GM15510 (cell line): Measurements from ENCODE around the gene SLC38A1.

Source experiments
- POLR2A ChIP-seq: IDR thresholded peaks from 3 replicates; pipeline ENCODE4 v1.6.1; 2011; ENCODE audit warnings: borderline replicate concordance; ENCODE audit not compliant: insufficient read length; ENCODE audit errors: extremely low read depth

SLC38A1 gene

DNA sequence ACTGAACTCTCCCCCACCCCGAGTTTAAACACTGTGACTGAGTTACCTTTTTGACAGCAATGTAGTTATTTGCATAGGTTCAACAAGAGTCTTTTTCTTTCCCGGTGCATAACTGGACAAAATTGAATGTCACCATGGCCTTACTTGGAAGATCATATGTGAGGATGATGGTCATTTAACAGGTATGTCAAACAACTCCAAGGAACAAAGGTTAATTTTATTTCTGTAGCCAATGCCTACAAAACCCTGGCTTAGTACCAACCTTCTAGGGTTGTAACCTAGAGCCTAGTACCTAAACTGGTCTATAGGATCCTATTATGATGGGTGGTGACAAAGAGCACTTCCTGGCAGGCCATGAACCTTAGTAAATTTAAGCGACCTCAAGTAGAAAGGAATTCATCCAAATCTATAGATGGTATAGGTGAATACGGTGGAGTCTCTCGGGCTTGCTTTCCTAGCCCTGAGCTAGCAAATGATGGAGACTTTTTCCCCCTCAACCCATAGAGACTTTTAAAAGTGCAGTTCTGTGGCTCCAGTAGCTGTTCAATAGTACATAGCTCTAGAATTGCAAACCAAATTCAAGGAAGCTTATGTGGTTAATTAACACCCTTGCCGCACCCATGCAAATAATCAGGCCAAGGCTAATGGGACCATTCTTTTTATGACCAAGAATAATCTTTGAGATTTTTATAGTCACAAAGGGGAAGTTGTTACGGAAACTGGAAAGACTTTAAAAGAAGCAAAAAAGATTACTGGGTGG lies 89.0 kb downstream of the SLC38A1 start:
- TF ChIP-seq POLR2A, result no peak

DNA sequence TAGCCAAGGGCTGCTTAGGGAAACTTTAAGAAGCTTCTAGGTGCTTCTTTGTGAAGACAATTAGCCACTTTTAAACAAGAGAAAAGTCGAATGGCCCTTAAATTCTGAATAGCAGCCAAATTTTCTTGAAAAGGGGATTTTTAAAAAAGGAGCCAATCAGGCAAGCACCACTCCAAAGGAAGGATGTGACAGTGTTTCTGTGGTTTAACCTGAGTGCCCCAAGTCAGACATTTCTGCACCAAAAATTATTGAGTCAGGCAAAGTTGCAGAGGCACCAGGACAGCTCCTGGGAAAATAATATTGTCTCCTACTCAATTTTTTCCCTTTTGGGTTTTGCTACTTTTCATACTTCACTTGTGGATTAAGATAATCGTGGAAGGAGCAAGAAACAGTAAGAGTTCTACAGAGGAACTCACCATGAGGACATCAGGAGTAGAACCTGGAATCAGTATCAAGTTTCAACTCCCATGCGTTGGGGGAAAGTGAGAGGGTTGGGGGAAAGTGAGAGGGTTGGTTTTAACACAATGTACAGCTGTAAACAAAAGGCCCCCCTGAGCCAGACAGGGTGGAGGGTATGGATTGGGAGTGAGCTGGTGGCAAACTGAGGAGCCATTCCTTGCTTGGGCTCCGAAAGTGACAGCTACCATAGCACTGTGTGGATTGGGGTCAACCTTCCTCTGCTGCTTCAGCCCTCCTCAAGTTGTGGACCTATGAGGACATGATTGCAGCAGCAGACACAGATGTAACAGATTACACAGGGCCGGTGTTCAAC lies 90.8 kb downstream of the SLC38A1 start:
- TF ChIP-seq POLR2A, result no peak

DNA sequence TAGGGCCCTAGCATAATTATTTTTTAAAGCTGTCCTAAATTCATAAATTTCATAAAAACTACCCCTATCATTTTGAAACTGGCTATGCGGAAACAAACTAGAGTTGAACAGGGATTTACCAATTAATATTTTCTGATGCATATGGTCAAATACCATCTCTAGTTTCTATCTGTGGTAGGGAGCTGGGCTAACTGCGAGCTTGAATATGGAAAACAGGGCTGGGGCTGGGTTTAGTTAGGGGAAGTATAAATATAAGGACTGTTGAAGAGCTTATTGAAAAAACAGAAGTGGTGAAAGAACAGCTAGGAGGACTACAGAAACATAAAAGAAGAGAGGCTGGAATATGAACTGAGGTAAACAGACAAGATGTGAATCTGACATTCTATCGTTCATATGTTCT lies 91.8 kb downstream of the SLC38A1 start:
- no peak for TF ChIP-seq POLR2A

DNA sequence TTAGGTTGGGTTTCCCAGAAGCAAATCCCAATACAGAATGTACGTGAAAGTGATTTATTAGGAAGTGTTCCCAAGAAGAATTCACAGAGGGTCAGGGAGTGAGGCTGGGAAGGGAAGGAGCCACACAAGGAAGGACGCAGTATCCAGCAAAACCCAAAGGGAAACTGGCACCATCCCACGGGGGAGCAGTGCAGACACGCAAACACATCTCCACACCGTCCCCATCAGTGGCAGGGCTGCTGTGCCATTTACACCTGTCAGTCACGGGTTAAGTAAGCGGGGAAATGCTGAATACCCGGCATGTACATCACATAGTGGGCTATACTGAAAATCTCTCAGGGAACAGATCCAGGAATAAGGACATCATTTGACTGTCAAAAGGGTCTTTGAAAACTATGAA lies 93.9 kb downstream of the SLC38A1 start:
- TF ChIP-seq POLR2A, result no peak

DNA sequence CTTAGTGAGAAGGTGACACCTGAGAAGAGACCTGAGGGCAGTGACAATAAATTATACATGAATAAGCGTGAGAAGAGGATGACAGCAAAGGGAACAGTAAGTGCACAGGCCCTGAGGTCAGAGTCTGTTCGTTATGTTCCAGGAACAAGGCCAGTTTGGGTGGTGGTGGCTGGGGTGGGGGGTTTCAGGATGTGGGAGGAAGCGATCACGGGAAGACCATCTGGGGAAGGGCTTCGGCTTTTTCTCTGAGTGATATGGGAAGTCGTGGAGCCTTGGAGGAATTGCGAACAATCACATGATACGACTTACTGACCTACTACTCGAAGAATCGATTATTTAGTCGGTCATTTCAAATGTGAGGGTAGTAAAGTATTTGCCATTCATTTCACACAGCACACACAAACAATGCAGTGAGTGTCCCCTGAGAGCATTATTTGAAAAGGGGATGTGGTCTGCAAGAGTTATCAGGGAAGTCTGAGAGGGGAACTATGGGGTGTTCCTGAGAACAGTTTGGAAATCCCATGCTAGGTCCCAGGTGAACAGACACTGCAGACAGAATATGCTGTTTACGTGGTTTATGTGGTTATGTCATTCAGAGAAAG lies 94.7 kb downstream of the SLC38A1 start:
- TF ChIP-seq POLR2A, result no peak

DNA sequence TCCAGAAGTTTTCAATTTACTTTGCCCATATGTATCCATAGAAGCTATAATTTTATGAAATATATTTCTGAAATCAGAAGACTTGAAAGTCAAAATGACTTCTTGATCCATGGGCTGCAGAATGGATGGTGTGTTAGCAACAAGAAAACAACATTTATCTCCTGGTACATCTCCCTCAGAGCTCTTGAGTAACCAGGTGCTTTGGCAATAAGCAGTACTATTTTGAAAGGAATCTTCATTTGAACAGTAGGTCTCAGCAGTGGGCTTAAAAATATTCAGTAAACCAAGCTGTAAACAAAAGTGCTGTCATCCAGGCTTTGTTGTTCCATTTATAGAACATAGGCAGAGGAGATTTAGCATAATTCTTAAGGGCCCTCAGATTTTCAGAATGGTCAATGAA lies 100.4 kb downstream of the SLC38A1 start:
- no peak for TF ChIP-seq POLR2A

DNA sequence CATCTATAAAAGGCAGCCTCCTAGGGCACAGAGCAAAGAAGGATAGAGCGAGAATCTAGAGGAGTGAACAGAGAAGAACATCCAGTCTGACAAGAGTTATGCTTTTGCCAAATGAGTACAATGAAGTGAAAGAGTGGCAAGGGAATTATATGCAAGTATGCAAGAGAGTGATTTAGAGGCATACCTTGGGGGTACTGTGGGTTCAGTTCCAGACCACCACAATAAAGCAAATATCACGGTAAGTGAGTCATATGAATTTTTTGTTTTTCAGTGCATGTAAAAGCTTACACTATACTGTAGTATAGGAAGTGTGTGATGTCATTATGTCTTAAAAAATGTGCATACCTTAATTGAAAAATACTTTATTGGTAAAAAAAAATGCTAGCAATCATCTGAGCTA lies 101.4 kb downstream of the SLC38A1 start:
- no peak for TF ChIP-seq POLR2A

DNA sequence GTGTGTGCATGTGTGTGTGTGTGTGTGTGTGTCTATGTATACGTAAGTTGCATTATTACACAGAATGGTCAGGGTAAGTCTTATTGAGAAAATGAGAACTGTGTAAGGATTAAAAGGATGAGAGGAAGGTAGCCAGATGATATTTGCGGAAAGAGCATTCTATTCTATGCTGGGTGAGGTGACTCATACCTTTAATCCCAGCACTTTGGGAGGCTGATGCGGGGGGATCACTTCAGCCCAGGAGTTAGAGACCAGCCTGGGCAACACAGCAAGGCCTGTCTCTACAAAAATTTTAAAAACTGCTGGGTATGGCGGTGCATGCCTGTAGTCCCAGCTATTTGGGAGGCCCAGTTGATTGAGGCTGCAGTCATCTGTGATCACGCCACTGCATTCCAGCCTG lies 103.7 kb downstream of the SLC38A1 start:
- no peak for TF ChIP-seq POLR2A

DNA sequence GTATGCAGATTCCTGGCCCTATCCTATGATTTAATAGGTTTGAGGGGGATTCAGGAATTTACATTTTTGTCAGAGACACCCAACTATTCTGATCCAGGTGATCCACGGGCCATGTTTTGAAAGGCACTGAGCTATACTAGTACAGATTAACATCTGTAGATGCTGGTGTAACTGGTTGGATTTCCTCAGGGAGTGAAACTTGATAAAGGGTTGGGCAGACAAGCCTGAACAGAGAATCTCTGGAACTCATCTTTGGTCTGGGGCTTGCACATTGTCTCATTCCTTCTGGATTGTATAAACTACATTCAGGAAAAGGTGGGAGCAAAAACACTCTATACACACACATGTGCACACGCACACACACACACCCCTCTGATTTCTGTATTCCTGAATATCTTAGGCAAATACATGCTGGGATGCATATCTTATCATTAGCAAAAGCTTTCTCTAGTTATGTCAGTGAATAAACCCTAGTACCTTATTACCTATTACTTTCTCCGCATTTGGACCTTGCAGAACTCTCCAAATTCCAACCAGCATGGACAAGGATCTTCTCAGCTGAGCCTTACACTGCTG lies 104.6 kb downstream of the SLC38A1 start:
- TF ChIP-seq POLR2A, result no peak

DNA sequence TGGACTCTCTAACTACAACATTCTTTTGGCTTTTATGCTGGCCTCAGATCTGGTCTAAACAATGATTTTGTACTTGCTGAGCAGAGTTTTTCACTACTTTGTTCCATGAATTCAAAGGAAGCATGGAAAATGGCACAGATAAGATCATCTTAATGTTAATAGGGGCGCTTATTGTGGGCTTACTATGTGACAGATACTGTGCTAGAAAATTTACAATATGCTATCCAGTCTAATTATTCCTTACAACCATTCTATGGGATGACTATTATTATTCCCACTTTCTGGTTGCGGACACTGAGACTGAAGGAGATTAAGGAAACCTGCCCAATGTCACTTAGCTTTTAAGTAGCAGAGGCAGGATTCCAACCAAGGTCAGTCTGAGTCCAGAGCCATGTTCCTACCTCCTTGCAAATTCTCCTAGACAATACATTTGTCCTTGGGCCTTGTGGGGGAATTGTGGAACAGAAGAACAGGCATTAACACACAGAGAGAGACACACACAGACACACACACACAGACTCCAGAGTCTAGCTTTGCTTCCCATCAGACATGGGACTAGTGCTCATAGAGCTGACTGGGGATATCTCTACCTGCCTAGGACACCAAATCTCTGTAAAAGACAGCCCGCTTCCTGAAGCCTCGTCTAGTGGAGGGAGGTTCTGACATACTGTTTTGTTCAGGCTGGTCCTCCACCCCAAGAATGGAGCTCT lies 107.7 kb downstream of the SLC38A1 start:
- TF ChIP-seq POLR2A, result no peak

DNA sequence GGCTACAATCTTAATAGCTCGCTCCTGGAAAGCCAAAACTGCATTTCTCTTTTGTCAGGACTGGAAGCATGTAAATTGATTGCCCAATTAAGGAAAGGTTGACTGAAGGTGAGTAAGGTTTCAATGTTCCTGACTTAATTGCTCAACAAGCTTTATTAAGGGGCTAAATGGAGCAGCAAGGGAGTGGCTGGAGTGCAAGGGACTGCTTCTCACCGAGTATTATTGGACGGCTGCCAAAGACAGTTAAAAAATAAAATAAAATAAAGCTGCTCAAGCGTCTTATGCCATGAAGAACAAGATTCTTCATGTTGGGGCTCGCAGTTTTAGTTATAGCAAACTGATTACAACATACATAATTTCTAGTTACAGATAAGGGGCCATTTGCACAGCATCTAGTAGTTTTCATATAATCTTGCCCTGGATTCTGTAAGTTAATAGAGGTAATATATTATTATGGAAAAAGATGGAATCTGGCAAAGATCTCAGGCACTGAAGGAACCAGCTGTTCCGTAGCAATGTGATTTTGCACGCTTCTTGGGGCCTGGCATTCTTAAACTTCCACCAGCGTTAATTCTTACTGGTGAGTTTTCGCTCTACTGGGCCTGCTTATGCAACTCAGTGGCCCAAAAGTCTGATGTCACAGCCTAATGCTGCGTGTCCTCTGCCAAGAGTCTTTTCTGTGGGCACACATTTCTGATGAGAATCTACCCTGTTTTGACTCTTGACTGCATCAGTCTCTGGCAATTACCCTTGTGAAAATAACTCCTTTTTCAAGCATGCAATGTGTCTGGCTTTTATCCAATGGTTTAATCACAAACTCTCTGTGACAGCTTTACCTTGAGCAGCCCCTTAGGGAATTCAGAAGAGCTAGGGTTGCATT lies 108.5 kb downstream of the SLC38A1 start:
- no peak for TF ChIP-seq POLR2A

DNA sequence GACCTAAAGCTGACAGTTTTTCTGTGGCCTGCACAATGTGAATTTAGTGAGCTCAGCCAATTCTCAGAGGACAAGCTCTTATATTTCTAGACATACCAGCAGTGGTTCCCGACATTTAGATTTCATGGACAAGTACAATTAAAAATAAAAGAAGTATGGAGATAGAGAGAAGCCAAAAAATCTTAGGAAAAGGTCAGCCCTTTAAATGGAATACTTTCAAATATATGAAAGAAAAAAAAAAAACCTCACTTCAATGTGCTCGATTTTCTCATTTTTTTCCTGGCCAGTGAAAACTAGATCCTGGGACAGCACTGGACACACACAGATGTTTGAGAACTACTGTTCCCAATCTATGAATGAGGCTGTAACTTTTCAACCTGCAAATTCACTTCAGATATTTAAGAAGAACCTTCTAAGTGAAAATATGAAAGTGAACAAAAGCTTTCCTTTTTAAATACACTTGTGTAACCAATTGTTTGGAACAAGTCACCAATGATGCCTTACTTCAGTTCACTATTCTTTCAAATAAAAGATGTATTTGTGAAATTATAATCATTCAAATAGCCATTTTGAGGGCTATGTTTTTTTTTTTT lies 109.4 kb downstream of the SLC38A1 start:
- no peak for TF ChIP-seq POLR2A

DNA sequence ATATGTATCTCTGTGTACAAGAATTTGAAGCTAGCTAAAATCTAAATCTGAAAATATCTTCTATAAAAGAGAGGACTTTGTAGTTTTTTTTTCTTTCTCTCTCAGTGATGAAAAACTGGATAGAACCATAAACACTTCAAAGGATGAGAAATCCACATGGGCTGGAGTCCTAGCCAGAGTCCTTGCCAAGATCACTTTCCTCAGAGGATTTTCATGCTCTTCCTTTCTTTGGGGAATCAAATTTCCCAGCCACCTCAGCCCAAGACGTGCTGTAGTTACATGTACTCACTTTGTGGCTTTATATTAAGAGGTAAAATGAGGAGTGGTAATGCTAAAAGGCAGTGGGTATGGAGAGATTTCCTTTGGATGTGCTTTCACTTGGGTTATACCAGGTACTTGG lies 110.3 kb downstream of the SLC38A1 start:
- no peak for TF ChIP-seq POLR2A
